ENCODE data around the gene MCM3.

Gene MCM3

DNA sequence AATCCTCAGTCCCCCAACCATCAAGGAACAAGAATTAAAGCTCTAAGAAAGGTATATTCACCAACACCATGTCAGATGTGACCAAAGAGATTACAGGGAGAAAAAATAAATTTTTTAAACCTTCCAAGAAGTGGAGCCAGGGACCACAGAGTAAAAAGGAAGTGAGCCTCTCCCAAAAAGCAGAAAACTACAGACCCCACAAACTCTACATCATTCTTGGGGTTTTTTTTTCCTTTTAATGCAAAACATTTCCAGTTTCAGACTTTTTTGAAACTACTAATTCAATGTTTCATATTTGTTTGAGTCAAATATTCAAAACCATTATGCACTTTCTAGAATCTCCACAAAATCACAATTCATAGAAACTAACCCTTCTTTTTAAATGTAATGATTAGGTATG is 33.4 kb downstream of the MCM3 start:
- DNase-seq (ENCODE audit: low read depth), result no peak

DNA sequence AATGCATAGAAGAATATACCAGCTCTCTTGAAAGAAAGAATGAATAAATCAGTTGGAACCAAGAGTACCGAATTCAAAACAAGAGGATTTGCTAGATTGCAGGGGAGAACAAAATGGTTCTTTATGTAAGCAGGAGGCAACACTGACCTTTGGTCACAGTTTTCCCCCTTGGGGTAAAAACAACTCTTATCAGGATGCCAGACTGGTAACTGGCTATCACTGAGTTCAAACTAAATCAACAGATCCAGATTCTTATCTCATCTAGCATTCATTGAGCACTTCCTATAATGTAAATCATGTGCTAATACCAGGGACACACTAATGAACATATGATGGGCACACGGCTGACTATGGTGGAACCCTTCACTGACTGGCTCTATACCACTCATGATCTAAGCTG is 35.5 kb downstream of the MCM3 start:
- no peak for DNase-seq (ENCODE audit: low read depth)

DNA sequence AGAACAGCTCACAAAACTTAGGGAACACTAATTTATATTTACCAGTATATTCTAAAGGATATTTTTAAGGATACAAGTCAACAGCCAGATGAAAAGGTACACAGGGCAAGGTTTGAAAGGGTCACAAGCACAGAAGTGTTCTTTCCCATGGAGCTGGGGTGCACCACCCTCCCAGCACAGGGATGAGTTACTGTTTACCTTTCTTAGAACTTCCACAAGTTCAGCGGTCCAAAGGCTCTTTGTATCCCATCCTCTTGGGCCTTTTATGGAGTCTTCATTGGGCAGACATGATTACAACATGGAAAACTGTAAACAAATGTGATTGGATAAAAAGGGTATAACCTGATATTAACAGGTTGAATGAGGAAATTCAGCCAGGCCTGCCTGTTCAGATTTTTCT is 39.1 kb downstream of the MCM3 start:
- DNase-seq (ENCODE audit: low read depth), result no peak

DNA sequence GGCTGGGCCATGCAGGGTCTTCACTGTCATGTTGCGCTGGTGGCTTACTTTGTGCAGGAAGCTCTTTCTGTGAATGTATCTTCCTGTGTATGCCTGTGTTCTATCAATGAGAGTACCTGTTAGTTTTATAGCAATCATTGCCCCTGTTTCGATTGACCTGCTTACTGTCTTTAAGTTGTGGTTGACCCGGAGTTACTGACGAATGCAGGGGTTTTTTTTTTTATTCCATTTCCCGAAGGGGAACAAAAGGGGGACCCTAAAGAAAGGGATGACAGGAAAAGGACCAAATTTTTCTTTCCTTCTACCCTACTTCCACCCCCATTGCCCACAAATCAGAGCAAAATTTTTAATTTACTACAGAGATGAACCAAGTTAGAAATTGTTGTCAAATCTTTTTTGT is 40.1 kb downstream of the MCM3 start, which contains the start of gene IL17F:
Gene IL17F, minus strand, starts transcription at position 101 of the 400 bp plus-strand sequence. Its CDS starts 71 bp downstream, at position 30.
- DNase-seq (ENCODE audit: low read depth), result no peak

DNA sequence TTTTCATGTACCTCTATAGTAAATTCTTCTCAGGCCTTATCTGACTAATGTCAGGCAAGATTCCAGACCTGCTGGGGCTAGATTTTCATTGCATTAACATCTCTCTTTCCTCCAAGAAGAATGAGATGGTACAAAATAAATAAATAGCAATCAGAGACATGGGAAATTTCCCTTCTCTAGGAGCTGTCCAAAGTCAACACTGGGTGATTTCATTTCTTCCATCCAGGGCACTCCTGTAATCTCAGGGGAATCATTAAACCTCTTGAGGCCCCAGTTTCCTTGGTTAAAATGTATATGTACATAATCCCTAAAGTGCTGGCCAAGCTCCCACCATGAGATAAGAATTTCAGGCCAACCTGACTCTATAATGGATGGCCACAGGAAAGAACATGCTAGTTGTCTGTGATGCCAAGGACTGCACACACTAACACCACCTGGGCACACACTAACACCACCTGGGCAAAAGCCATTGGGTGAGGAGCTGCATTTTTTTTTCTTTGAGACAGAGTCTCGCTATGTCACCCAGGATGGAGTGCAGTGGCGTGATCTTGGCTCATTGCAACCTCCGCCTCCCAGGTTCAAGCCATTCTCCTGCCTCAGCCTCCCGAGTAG is 41.2 kb downstream of the MCM3 start:
- no peak for DNase-seq (ENCODE audit: low read depth)

DNA sequence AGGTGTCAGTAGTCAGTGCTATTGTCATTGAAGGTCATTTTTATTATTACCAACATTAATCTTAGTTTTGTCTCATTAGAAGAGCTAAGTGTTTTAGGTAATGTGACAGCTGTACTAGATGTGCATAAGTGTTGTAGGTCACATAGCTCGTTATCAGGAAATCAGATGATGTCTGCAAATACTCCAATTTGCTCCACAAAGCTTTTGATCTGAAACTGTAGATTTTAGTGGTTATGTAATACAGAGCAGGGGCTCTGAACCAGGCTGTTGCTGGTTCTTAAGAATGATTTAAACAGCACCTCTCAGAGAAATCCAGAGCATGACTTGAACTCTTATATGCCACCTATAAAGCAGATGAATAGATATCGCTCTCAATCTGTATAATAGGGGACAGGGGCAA is 42.7 kb downstream of the MCM3 start:
- DNase-seq (ENCODE audit: low read depth), result no peak

DNA sequence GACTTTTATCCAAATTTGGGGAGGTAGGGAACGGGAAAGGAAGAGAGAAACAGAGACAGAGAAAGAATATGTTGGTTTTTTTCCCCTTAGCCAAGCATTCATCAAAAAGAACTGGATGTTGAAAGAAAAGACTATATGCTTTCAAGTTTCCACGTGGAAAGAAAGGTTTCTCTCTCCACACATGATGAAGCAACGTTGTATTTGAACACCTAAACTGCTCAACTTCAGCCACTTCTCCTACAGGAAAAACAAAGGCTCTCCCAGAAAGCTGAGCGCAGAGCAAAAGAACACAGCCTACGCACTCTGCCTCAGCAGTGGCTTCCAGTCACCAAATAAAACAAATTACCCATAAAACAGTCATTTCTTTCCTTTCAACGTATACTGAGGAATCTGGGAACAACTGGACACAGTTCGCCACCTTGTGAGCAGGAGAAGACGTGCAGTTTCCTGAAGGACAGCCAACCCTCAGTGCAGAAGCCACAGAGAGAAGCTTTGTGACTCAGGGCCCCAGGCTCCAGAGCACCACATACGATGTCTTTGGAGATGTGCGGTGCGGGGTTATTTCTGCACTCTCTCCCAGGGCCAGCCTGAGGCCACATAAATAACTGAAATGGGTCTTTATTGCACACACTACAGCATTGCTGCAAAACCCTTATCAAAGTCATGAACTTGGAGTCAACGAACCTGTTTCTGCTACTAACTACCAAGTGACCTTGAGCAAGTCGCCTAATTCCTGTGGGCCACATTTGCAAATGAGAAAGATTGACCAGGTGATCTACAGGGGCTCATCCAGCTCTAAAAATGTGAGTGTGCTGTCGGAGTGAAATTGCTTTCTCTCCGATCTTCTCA is 50.3 kb downstream of the MCM3 start:
- DNase-seq (ENCODE audit: low read depth), result no peak

DNA sequence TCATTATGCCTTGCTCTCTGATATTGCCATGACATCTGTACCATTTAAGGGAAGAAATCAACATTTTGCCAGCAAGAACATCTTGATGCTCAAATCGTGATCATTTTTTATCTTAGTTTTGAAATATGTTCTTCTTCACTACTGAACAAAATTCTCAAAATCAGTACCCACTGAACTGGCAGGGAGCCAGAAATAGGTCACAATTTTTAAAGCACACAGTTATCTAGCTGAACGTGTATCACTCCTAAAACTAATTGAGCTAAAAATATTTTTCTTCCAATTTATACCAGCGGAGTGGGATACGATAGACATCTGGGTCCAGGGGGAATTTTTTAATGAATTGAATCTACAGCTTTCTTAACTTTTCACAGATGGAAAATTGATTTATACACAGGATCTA is 51.5 kb downstream of the MCM3 start:
- DNase-seq (ENCODE audit: low read depth), result no peak

DNA sequence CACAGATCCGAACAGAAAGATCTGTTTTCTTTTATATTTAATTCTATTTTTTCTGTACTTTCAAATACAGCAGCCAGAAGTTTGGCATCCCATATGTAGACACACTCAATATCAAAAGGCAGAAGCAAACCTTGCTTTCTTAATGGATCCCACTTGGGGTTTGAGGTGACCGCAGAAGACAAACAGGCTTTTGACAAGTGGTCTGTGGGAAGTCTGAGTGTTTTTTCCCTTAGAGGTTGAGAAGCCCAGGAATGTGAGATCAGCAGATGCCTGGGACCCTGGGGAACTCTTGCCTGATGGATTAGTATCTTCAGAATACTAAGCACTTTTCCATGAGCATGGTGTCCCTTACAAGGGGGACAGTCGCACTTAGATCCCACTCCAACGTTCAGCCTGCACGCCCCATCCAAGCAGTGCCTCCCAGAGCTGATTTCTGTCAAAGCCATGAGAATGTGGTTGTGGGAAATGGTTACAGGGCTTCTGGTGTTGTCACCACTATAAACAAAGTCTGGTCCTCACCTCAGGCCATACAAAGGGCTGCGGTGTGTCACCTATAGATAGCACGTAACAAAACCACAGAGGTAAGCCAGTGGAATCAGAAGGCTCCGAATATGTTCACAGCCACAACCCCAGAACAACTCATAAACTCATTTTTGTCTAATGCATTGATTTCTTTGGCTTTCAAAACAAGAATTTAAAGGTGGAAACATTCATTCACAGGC is 53.0 kb downstream of the MCM3 start:
- no peak for DNase-seq (ENCODE audit: low read depth)

DNA sequence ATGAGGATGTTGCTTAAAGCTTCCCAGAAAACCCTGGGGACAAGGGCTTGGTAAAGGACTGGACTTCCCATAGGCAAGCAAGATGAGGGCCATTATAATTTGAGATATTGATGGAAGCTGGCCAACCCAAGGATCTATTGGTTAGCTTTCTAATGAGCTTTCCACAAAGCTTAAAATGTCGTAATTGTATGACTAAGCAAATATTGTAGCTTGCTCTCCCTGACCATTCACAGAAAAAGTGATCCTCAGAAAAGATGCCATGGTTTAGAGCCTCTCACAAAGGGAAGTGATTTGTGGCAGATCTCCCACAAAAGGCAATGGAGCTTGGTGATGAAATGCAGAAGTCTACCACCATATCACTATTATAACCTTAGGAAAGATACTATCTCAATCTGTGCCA is 53.9 kb downstream of the MCM3 start:
- no peak for DNase-seq (ENCODE audit: low read depth)

DNA sequence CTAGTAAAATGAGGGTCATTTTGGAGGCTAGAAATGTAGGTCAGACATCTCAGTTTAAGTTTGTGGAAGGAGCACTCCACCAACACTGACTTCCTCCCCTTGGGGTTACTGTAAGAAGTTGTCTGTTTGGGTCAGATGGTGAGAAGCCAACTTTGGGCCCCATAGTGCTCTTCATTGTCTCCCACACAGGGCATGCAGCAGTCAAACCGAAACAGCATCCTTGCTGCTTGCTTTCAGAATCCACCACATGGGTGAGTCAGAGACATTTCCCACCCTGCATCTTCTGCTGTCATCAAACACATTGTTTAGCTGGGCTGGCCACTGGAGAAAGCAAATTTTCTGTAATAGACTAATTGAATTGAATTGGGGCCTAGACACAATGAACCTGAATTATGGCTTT is 57.0 kb downstream of the MCM3 start:
- no peak for DNase-seq (ENCODE audit: low read depth)

DNA sequence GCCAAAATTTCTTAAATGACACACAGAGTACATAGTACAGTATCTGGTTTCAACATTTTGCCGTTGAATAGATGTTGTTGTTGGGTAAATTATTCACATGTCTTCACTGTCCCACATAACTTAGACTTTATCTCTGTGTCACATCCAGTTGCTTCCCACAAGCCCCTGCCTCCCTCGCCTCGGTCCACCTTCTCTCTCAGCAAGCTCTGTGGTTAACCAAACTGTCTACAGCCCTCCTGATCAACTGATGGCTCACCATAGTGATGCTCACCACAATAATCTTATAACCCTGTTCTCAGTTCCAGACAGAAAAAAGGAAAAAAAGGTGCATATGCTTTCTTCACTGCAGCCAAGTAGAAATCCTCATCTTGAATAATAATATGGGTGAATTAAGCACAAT is 63.2 kb downstream of the MCM3 start:
- DNase-seq (ENCODE audit: low read depth), result no peak

DNA sequence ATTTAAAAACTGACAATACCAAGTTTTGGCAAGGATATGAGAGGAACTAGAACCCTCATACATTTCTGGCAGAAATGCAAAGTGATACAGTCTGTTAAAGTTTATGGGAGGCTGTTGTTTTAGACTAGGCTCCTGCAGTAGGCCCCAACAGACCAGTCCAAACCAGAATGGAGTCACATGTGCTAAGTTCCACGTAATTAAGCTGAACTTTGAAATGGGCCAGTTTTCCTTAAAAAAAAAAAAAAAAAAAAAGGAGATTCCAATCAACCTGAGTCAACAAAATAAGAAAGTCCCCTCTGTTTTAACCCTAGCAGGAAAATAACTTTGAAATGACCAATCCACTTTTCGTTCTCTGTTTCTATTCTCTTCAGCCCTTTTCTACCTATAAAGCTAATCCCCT is 66.8 kb downstream of the MCM3 start:
- DNase-seq (ENCODE audit: low read depth), result no peak

DNA sequence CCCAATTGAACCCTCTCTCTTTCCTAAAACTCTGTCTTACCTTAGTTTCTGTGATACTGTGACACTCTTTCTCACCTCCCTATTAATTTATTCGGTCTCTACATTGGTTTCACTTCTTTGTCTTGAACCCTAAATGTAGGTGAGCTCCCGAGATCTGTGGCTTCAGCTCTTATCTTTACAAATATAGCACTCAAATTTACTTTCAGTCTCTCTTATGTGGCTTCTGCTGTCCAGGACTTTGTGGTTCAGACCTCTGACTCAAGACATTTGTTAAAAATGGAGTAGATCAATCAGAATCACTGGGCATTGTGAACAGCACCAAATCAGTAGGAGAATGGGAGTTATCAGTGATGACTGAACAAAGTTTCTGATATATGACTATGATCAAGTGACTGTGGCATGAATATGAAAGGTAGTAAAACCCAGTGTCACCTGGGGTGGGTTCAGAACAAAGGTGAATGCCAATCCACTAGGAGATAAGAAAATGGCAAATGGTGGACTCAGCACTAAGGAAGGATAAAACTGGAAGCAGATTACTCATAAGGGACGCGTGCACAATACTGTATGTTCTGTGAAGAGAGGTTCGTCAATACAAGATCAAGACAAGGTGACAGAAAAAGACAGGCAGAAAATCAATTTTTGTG is 67.5 kb downstream of the MCM3 start:
- DNase-seq (ENCODE audit: low read depth), result no peak

DNA sequence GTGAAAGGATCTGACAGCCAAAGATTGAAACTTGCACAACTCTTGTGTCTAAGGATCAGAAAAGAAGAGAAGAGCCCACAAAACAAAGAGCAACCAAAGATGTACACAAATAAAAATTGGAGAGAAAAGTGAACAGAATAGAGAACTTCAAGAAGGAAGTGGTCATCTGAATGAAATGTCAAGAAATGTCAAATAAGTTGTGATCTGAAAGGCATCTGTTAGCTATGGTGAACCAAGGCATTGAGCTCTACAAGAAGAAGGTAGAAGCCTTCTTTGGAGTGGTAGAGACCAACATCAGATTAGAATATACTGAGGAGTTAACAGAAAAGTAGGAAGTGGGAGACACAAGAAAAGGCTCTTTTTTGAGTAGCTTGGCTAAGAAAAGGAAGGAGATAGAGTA is 68.8 kb downstream of the MCM3 start:
- DNase-seq (ENCODE audit: low read depth), result no peak

Measured in stimulated activated CD8-positive, alpha-beta memory T cell treated with anti-CD3 and anti-CD28 coated beads, Interleukin-15, amount 100 ng/mL, for 24 hours (primary cell).